Measurements from ENCODE around the gene TTC34.

DNA sequence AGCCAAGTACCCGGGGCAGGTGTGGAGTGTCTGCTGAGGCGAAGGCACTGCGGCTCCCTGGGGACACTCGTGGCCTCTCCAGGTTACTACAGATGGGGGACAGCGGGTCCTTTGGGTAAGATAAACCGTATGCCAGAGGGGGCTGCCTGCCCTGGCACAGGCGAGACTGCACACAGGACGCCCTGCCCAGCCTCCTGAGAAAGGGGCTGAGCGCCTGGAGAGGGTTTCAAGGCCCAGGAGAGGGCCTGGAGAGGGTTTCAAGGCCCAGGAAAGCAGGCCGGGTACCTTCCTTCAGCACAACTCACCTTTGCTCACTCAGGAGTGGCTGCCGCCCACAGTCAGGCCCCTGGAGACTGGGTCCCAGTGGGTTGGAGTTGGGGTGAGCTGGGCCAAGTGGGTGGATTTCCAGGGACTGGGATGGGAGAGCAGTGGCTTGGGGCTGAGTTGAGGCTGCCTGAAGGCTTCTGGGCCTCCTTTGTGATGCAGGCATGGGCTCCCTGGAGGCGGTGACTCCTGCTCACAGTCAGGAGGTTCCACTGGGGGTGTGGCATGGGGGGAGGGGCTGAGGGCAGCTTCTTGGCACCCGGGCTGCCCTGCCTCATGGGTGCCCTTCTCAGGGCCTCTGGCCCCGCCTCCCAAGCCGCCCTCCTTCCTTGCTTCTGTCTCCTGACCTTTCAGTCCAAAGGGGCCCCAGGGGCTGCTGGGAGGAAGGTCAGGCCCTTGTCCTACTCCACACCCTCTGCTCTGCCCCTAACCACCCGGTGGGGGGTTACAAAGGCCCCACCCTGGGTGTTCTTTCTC lies 168.7 kb downstream of the TTC34 start, which contains the start of gene MMEL1:
- no peak for TF ChIP-seq EZH2 (IDR thresholded peaks at IDR 0.05; ENCODE audit: low read depth)
- TF ChIP-seq, protein P1, sequence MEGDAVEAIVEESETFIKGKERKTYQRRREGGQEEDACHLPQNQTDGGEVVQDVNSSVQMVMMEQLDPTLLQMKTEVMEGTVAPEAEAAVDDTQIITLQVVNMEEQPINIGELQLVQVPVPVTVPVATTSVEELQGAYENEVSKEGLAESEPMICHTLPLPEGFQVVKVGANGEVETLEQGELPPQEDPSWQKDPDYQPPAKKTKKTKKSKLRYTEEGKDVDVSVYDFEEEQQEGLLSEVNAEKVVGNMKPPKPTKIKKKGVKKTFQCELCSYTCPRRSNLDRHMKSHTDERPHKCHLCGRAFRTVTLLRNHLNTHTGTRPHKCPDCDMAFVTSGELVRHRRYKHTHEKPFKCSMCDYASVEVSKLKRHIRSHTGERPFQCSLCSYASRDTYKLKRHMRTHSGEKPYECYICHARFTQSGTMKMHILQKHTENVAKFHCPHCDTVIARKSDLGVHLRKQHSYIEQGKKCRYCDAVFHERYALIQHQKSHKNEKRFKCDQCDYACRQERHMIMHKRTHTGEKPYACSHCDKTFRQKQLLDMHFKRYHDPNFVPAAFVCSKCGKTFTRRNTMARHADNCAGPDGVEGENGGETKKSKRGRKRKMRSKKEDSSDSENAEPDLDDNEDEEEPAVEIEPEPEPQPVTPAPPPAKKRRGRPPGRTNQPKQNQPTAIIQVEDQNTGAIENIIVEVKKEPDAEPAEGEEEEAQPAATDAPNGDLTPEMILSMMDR (conservative IDR thresholded peaks at IDR 0.05), result no peak

Measured in PC-9 (cell line).